Hematopoietic multipotent progenitor cell treated with erythropoietin and hydrocortisone succinate and interleukin-3 and kit ligand, for 17 days (in vitro differentiated cells): ENCODE measurements around the gene GLYR1.

ENCODE experiments used
- DNase-seq: peaks from one replicate; pipeline ENCODE4 v3.0.0-alpha.2; 2015; ENCODE audit warnings: low spot score

Gene GLYR1

DNA sequence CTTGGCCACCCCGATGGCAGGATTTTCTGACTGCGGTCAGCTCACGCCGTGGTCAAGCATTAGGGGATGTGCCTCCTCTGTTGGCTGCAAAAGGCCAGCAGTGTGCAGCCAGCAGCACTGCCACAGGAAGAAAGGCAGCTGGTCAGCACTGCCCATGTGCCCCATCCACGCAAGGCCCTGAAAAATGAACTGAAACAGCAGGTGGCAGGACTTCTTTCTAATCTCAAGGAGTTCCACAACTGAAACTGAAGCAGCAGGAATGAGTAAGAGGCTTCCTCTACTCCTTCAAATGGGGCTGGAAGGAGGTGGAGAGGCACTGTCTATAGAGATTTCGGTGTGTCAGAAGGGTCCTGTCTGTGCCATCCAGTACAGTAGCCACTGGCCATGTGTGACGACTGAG, 83.3 kb downstream of the GLYR1 start:
- no peak for DNase-seq

DNA sequence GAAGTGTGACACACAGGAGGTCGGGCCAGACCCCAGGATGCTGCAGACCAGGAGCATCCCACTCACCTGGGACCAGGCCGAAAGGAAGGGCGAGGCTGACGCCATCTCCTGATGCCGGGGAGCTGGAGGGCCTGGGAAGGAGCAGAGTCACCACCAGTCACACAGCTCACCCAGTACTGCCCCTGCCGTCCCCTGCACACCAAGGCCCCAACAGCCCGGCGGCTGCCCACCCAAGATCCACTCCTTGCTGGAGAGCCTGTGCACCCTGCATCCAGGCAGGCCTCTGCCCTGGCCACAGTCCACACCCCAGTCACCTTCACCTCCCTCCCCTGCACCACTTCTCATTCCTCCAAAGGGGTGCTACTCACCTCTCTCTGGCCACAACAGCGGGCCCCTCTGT, 84.9 kb downstream of the GLYR1 start:
- DNase-seq, result no peak

GRCh38 chr16:4760221-4760910, 86.7 kb downstream of the GLYR1 start:
- no peak for DNase-seq

DNA sequence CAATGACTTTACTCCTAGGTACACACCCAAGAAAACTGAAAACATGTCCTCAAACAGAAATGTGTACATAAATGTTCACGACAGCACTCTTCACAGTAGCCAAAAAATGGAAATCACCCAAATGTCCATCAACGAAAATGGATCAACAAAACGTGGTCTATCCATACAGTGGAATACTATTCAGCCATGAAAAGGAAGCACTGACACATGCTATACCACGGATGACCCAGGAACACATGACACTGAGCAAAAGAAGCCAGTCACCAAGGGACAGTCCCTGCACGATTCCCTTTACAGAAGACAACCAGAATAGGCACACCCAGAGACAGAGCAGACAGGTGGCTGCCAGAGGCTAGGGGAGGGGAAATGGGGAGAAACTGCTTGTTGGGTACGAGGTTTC, 91.4 kb downstream of the GLYR1 start:
- DNase-seq, result no peak

- DNase-seq, result no peak
Observed at GRCh38 chr16:4754865-4755264, 92.2 kb downstream of the GLYR1 start.

- DNase-seq, result no peak
Observed at GRCh38 chr16:4753227-4753626, 93.9 kb downstream of the GLYR1 start.
